NCI-H446 (cell line): ENCODE measurements around the gene EFNA4.
"Not testable (repeated sequence)": the region's sequence is repeated elsewhere in the genome, so short reads cannot be mapped to it uniquely, and the experiment has no call there.

Experiments used
- DNase-seq, 2 experiments: peaks; one replicate each; lab custom pipeline; 2025; lab: John Stamatoyannopoulos, UW

The EFNA4 gene

GRCh38 chr1:155086856-155087535 is 23.5 kb downstream of the EFNA4 start:
- DNase-seq = no peak

GRCh38 chr1:155091071-155092051 is 27.8 kb downstream of the EFNA4 start:
- peak; percentile 51 to 91 for DNase-seq

GRCh38 chr1:155092131-155092530 is 28.6 kb downstream of the EFNA4 start:
- DNase-seq = no peak

GRCh38 chr1:155092641-155093040 is 29.1 kb downstream of the EFNA4 start:
- no peak for DNase-seq

GRCh38 chr1:155093911-155094621 is 30.5 kb downstream of the EFNA4 start:
- DNase-seq = peak; percentile 85 to 91

- DNase-seq = no peak
Measured at GRCh38 chr1:155094622-155094948, 31.0 kb downstream of the EFNA4 start.

GRCh38 chr1:155099331-155099730 is 35.8 kb downstream of the EFNA4 start:
- no peak for DNase-seq

- no peak for DNase-seq
Measured at GRCh38 chr1:155103325-155103724, 39.8 kb downstream of the EFNA4 start.

GRCh38 chr1:155104605-155105534 is 41.3 kb downstream of the EFNA4 start:
- no peak for DNase-seq

- DNase-seq = no peak
Measured at GRCh38 chr1:155105604-155106011, 42.1 kb downstream of the EFNA4 start.

GRCh38 chr1:155106862-155107261 is 43.3 kb downstream of the EFNA4 start:
- no peak for DNase-seq

GRCh38 chr1:155107309-155108264 is 44.0 kb downstream of the EFNA4 start:
- DNase-seq = no peak

- no peak for DNase-seq
Measured at GRCh38 chr1:155108296-155108695, 44.8 kb downstream of the EFNA4 start.

GRCh38 chr1:155110381-155110780 is 46.8 kb downstream of the EFNA4 start:
- no peak for DNase-seq

- no peak for DNase-seq
Measured at GRCh38 chr1:155110826-155111225, 47.3 kb downstream of the EFNA4 start.

GRCh38 chr1:155113450-155113980 is 50.0 kb downstream of the EFNA4 start:
- no peak for DNase-seq

- no peak for DNase-seq
Measured at GRCh38 chr1:155116113-155116764, 52.7 kb downstream of the EFNA4 start.

- DNase-seq = no peak
Measured at GRCh38 chr1:155117610-155118009, 54.1 kb downstream of the EFNA4 start.

- not testable (repeated sequence) for DNase-seq
Measured at GRCh38 chr1:155118090-155118489, 54.5 kb downstream of the EFNA4 start.
